Activated B cell treated with CpG ODN at 0.5 μM for 24 hours (primary cell): ENCODE data around the gene PPP1R3E. TPM values are rescaled to one million over a fixed set of nuclear protein-coding genes. Genes with fewer than 3 reads are reported as not detected.
A peak's percentile ranks its signal among the peaks of the same experiment; 100 is the strongest.

Source experiments
- ATAC-seq: fragments of 200-7000 bp; cut with Tn5 transposase; one replicate; pipeline ENCODE4 v1.10.0; 2021; ENCODE audit warnings: low read depth, mild to moderate bottlenecking, moderate library complexity
- CTCF ChIA-PET: fragments of 350-600 bp; sonication (Branson Sonifier 250); formaldehyde crosslinking; loops from one replicate; lab custom pipeline; 2021; ENCODE audit warnings: antibody characterized with exemption; lab: Charles Lee
- POLR2A ChIA-PET: fragments of 350-600 bp; sonication (Branson Sonifier 250); formaldehyde crosslinking; loops from one replicate; lab custom pipeline; 2021; ENCODE audit warnings: antibody characterized with exemption; lab: Charles Lee
- DNase-seq: peaks from one replicate; pipeline ENCODE4 v3.0.0; 2022
- H3K27ac Mint-ChIP-seq: one replicate; pipeline ENCODE4 v1.8.0; 2020; ENCODE audit warnings: mixed read lengths
- H3K27me3 Mint-ChIP-seq: one replicate; pipeline ENCODE4 v1.8.0; 2021; ENCODE audit warnings: mixed read lengths
- H3K36me3 Mint-ChIP-seq: one replicate; pipeline ENCODE4 v1.8.0; 2021; ENCODE audit warnings: low read depth, mixed read lengths
- H3K4me1 Mint-ChIP-seq: one replicate; pipeline ENCODE4 v1.8.0; 2021; ENCODE audit warnings: mixed read lengths
- H3K4me3 Mint-ChIP-seq: one replicate; pipeline ENCODE4 v1.8.0; 2020; ENCODE audit warnings: mild to moderate bottlenecking, mixed read lengths
- H3K9me3 Mint-ChIP-seq: one replicate; pipeline ENCODE4 v1.8.0; 2020; ENCODE audit warnings: mixed read lengths
- CTCF ChIP-seq: fragments of 200-600 bp; IDR thresholded peaks from one replicate; pipeline ENCODE4 v1.8.0; 2022; ENCODE audit warnings: antibody characterized with exemption, mild to moderate bottlenecking
- intact Hi-C: fragments of 100-400 bp; cut with micrococcal nuclease; formaldehyde crosslinking; loops from one replicate; pipeline ENCODE4 v1.15.1; 2024
- total RNA-seq: library from RNA; stranded (reverse); gene quantifications from 2 replicates; pipeline ENCODE4 v1.2.3, GENCODE V29; 2022

PPP1R3E gene
- total RNA-seq, 1 donor from 2014 or later = 28.9 TPM

GRCh38 chr14:23324993-23325392, 22.3 kb upstream of the PPP1R3E start:
- intact Hi-C loops = loop anchor here (10.0 kb wide), 1 partner anchor 630 kb away; the partner anchor contains the start of gene DHRS4
- Mint-ChIP-seq H3K27me3 (no peaks in the 10 kb centered on the region), H3K9me3 (no peaks in the 10 kb centered on the region), H3K27ac (no peak overlapping the region), H3K4me3 (no peak overlapping the region), H3K36me3 (peaks cover 48% of the 10 kb centered on the region), H3K4me1 (peaks cover 24% of the 10 kb centered on the region)
- TF ChIP-seq CTCF = no peak
- POLR2A ChIA-PET = interaction anchor here (10.0 kb wide), 1 partner anchor 19 kb away, joined by 339 read pairs; the partner anchor contains the start of genes BCL2L2 and PPP1R3E
- CTCF ChIA-PET = no interaction called here
- DNase-seq (no peak), ATAC-seq (no peak)

- TF ChIP-seq CTCF = no peak
- Mint-ChIP-seq H3K36me3 (peaks cover 48% of the 10 kb centered on the region), H3K4me3 (no peak overlapping the region), H3K4me1 (peaks cover 26% of the 10 kb centered on the region), H3K9me3 (no peaks in the 10 kb centered on the region), H3K27me3 (no peaks in the 10 kb centered on the region), H3K27ac (no peak overlapping the region)
- ChIA-PET POLR2A (interaction anchor here (10.0 kb wide), 1 partner anchor 18 kb away, joined by 339 read pairs; the partner anchor contains the start of genes BCL2L2 and PPP1R3E), CTCF (no interaction called here)
- intact Hi-C loops = loop anchor here (10.0 kb wide), 1 partner anchor 630 kb away; the partner anchor contains the start of gene DHRS4
- no peak for DNase-seq
- ATAC-seq = no peak
These were observed 21.8 kb upstream of the PPP1R3E start for GRCh38 chr14:23324455-23324846.

GRCh38 chr14:23323838-23324454, 21.3 kb upstream of the PPP1R3E start:
- no peak for DNase-seq
- Mint-ChIP-seq H3K27me3 (no peaks in the 10 kb centered on the region), H3K4me1 (peaks cover 26% of the 10 kb centered on the region), H3K9me3 (no peaks in the 10 kb centered on the region), H3K27ac (no peak overlapping the region), H3K4me3 (no peak overlapping the region), H3K36me3 (peaks cover 48% of the 10 kb centered on the region)
- TF ChIP-seq CTCF = no peak
- POLR2A ChIA-PET = interaction anchor here (10.0 kb wide), 1 partner anchor 18 kb away, joined by 339 read pairs; the partner anchor contains the start of genes BCL2L2 and PPP1R3E
- CTCF ChIA-PET = interaction anchor here (1.4 to 4.3 kb wide), 2 partner anchors 56 to 203 kb away, joined by 3 to 30 read pairs; no protein-coding TSS in a partner anchor
- intact Hi-C loops = loop anchor here (10.0 kb wide), 1 partner anchor 631 kb away; the partner anchor contains the start of gene DHRS4
- ATAC-seq = no peak

- POLR2A ChIA-PET = interaction anchor here (1.3 to 10.0 kb wide), 10 partner anchors 10 to 873 kb away, joined by 3 to 339 read pairs (median 8); partner anchors contain the start of genes ACIN1, BCL2L2, C14orf119 and HOMEZ
- DNase-seq (no peak), ATAC-seq (no peak)
- CTCF ChIA-PET = interaction anchor here (1.1 to 4.3 kb wide), 6 partner anchors 8 to 202 kb away, joined by 3 to 38 read pairs (median 4); partner anchors contain the start of gene PPP1R3E
- TF ChIP-seq CTCF = no peak
- Mint-ChIP-seq H3K27me3 (no peaks in the 10 kb centered on the region), H3K9me3 (no peaks in the 10 kb centered on the region), H3K4me1 (peaks cover 26% of the 10 kb centered on the region), H3K4me3 (peak overlapping the region; percentile 90), H3K36me3 (peaks cover 48% of the 10 kb centered on the region), H3K27ac (peak overlapping the region; percentile 82)
- intact Hi-C loops = loop anchor here (1.0 to 10.0 kb wide), 2 partner anchors 28 to 632 kb away; partner anchors contain the start of gene DHRS4
These were observed 20.2 kb upstream of the PPP1R3E start for GRCh38 chr14:23322568-23323517.
